GM18517 (cell line): Measurements from ENCODE around the gene TTC34.
"Not testable (repeated sequence)": the region's sequence is repeated elsewhere in the genome, so short reads cannot be mapped to it uniquely, and the experiment has no call there.

Source experiments
- ATAC-seq: cut with Tn5 transposase; IDR thresholded peaks from one replicate; pipeline ENCODE4 v1.9.1; 2021; ENCODE audit warnings: mild to moderate bottlenecking, moderate library complexity; ENCODE audit not compliant: unreplicated experiment

TTC34 gene

DNA sequence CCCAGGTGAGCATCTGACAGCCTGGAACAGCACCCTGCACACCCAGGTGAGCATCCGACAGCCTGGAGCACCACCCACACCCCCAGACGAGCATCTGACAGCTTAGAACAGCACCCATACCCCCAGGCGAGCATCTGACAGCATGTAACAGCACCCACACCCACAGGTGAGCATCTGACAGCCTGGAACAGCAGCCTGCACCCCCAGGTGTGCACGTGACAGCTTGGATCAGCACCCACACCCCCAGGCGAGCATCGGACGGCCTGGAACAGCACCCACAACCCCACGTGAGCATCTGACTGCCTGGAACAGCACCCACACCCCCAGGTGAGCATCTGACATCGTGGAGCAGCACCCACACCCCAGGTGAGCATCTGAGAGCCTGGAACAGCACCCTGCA, 116.6 kb downstream of the TTC34 start:
- ATAC-seq = not testable (repeated sequence)

DNA sequence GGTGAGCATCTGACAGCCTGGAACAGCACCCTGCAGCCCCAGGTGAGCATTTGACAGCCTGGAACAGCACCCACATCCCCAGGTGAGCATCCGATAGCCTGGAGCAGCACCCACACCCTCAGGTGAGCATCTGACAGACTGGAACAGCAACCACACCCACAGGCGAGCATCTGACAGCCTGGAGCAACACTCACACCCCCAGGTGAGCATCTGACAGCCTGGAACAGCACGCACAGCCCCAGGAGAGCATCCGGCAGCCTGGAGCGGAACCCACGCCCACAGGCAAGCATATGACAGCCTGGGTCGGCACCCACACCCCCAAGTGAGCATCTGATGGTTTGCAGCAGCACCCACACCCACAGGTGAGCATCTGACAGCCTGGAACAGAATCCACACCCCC, 117.5 kb downstream of the TTC34 start:
- ATAC-seq = not testable (repeated sequence)

DNA sequence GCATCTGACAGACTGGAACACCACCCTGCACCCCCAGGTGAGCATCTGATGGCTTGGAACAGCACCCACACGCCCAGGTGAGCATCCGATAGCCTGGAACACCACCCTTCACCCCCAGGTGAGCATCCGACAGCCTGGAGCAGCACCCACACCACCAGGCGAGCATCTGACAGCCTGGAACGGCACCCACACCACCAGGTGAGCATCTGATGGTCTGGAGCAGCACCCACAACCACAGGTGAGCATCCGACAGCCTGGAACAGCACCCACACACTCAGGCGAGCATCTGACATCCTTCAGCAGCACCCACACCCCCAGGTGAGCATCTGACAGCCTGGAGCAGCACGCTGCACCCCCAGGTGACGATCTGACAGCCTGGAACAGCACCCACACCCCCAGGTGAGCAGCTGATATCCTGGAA, 118.2 kb downstream of the TTC34 start:
- ATAC-seq = not testable (repeated sequence)

DNA sequence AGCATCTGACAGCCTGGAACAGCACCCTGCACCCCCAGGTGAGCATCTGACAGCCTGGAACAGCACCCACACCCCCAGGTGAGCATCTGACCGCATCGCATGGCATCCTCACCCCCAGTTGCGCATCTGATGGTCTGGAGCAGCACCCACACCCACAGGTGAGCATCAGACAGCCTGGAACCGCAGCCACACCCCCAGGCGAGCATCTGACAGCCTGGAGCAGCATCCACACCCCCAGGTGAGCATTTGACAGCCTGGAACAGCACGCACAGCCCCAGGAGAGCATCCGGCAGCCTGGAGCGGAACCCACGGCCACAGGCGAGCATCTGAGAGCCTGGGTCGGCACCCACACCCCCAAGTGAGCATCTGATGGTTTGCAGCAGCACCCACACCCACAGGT, 118.6 kb downstream of the TTC34 start:
- not testable (repeated sequence) for ATAC-seq

DNA sequence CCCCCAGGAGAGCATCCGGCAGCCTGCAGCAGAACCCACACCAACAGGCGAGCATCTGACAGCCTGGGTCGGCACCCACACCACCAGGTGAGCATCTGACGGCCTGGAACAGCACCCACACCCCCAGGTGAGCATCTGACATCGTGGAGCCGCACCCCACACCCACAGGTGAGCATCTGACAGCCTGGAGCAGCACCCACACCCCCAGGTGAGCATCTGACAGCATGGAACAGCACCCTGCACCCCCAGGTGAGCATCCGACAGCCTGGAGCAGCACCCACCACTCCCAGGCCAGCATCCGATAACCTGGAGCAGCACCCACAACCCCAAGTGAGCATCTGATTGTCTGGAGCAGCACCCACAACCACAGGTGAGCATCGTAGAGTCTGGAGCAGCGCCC, 124.8 kb downstream of the TTC34 start:
- not testable (repeated sequence) for ATAC-seq

DNA sequence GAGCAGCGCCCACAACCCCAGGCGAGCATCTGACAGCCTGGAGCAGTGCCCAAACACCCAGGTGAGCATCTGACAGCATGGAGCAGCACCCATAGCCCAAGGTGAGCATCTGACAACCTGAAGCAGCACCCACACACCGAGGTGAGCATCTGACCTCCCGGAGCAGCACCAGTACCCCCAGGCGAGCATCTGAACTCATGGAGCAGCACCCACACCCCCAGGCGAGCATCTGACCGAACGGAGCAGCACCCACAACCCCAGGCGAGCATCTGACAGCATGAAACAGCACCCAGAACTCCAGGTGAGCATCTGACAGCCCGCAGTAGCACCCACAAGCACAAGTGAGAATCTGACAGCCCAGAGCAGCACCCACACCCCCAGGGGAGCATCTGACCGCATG, 129.8 kb downstream of the TTC34 start:
- not testable (repeated sequence) for ATAC-seq

DNA sequence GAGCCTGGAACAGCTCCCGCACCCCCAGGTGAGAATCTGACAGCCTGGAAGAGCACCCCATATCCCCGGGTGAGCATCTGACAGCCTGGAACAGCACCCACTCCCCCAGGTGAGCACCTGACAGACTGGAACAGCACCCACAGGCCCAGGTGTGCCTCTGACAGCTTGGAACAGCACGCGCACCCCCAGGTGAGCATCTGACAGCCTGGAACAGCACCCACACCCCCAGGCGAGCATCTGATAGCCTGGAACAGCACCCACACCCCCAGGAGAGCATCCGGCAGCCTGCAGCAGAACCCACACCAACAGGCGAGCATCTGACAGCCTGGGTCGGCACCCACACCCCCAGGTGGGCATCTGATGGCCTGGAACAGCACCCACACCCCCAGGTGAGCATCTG, 141.7 kb downstream of the TTC34 start:
- not testable (repeated sequence) for ATAC-seq

DNA sequence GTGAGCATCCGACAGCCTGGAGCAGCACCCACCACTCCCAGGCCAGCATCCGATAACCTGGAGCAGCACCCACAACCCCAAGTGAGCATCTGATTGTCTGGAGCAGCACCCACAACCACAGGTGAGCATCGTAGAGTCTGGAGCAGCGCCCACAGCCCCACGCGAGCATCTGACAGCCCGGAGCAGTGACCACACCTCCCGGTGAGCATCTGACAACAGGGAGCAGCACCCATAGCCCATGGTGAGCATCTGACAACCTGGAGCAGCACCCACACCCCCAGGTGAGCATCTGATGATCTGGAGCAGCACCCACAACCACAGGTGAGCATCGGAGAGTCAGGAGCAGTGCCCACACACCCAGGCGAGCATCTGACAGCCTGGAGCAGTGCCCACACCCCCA, 143.6 kb downstream of the TTC34 start:
- not testable (repeated sequence) for ATAC-seq

DNA sequence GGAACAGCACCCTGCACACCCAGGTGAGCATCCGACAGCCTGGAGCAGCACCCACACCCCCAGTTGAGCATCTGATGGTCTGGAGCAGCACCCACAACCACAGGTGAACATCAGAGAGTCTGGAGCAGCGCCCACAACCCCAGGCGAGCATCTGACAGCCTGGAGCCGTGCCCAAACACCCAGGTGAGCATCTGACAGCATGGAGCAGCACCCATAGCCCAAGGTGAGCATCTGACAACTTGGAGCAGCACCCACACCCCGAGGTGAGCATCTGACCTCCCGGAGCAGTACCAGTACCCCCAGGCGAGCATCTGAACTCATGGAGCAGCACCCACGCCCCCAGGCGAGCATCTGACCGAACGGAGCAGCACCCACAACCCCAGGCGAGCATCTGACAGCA, 144.4 kb downstream of the TTC34 start:
- ATAC-seq = not testable (repeated sequence)

DNA sequence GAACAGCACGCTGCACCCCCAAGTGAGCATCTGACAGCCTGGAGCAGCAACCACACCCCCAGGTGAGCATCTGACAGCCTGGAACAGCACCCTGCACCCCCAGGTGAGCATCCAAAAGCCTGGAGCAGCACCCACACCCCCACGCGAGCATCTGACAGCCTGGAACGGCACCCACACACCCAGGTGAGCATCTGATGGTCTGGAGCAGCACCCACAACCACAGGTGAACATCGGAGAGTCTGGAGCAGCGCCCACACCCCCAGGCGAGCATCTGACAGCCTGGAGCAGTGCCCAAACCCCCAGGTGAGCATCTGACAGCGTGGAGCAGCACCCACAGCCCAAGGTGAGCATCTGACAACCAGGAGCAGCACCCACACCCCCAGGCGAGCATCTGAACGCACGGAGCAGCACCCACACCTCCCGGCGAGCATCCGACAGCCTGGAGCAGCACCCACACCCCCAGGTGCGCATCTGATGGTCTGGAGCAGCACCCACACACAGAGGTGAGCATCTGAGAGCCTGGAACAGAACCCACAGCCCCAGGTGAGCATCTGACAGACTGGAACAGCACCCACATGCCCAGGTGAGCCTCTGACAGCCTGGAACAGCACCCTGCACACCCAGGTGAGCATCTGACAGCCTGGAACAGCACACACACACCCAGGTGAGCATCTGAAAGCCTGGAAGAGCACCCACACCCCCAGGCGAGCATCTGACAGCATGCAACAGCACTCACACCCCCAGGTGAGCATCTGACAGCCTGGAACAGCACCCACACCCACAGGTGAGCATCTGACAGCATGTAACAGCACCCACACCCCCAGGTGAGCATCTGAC, 145.7 kb downstream of the TTC34 start:
- ATAC-seq = not testable (repeated sequence)

DNA sequence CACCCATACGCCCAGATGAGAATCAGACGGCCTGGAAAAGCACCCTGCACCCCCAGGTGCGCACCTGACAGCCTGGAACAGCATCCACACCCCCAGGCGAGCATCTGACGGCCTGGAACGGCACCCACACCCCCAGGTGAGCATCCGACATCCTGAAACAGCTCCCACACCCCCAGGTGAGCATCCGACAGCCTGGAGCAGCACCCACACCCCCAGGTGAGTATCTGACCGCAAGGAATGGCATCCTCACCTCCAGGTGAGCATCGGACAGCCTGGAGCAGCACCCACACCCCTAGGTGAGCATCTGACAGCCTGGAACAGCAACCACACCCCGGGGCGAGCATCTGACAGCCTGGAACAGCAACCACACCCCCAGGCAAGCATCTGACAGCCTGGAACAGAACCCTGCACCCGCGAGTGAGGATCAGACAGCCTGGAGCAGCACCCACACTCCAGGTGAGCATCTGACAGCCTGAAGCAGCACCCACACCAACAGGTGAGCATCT, 147.0 kb downstream of the TTC34 start:
- not testable (repeated sequence) for ATAC-seq

DNA sequence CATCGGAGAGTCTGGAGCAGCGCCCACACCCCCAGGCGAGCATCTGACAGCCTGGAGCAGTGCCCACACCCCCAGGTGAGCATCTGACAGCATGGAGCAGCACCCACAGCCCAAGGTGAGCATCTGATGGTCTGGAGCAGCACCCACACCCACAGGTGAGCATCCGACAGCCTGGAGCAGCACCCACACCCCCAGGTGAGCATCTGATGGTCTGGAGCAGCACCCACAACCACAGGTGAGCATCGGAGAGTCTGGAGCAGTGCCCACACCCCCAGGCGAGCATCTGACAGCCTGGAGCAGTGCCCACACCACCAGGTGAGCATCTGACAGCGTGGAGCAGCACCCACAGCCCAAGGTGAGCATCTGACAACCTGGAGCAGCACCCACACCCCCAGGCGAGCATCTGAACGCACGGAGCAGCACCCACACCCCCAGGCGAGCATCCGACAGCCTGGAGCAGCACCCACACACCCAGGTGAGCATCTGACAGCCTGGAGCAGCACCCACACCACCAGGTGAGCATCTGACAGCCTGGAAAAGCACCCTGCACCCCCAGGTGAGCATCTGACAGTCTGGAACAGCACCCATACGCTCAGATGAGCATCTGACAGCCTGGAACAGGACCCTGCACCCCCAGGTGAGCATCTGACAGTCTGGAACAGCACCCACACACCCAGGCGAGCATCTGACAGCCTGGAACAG, 147.6 kb downstream of the TTC34 start:
- ATAC-seq = not testable (repeated sequence)

DNA sequence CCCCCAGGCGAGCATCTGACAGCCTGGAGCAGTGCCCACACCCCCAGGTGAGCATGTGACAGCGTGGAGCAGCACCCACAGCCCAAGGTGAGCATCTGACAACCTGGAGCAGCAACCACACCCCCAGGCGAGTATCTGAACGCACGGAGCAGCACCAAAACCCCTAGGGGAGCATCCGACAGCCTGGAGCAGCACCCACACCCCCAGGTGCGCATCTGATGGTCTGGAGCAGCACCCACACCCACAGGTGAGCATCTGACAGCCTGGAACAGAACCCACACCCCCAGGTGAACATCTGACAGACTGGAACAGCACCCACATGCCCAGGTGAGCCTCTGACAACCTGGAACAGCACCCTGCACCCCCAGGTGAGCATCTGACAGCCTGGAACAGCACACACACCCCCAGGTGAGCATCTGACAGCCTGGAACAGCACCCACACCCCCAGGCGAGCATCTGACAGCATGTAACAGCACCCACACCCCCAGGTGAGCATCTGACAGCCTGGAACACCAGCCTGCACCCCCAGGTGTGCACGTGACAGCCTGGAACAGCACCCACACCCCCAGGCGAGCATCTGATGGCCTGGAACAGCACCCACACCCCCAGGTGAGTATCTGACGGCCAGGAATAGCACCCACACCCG, 148.4 kb downstream of the TTC34 start:
- not testable (repeated sequence) for ATAC-seq

DNA sequence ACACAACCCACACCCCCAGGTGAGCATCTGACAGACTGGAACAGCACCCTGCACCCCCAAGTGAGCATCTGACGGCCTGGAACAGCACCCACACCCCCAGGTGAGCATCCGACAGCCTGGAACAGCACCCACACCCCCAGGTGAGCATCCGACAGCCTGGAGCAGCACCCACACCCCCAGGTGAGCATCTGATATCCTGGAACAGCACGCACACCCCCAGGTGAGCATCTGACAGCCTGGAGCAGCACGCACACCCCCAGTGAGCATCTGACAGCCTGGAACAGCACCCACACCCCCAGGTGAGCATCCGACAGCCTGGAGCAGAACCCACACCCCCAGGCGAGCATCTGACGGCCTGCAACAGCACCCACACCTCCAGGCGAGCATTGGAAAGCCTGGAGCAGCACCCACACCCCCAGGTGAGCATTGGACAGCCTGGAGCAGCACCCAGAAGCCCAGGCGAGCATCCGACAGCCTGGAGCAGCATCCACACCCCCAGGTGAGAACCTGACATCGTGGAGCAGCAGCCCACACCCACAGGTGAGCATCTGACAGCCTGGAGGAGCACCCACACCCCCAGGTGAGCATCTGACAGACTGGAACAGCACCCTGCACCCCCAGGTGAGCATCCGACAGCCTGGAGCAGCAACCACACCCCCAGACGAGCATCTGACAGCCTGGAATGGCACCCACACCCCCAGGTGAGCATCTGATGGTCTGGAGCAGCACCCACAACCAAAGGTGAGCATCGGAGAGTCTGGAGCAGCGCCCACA, 149.2 kb downstream of the TTC34 start:
- not testable (repeated sequence) for ATAC-seq

DNA sequence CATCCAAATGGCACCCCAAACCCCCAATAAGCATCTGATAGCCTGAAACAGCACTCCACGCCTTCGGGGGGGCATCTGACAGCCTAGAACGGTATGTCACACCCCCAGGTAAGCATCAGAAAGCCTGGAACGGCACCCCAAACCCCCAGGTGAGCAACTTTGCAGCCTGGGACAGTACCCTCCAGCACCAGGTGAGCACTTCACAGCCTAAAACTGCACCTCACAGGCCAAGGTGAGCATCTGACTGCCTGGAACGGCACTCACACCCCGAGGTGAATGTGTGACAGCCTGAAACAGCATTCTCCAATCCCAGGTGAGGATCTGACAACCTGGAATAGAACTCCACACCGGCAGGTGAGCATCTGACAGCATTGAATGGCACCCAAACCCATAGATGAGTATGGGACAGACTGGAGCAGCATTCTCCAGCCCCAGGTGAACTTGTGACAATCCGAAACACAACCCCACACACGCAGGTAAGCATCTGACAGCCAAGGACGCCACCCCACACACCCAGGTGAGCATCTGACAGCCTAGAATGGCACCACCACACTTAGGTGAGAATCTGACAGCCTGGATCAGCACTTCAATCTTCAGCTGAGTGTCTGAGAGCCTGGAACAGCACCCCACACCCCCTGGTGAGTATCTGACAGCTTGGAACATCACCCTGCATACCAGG, 150.4 kb downstream of the TTC34 start:
- no peak for ATAC-seq

DNA sequence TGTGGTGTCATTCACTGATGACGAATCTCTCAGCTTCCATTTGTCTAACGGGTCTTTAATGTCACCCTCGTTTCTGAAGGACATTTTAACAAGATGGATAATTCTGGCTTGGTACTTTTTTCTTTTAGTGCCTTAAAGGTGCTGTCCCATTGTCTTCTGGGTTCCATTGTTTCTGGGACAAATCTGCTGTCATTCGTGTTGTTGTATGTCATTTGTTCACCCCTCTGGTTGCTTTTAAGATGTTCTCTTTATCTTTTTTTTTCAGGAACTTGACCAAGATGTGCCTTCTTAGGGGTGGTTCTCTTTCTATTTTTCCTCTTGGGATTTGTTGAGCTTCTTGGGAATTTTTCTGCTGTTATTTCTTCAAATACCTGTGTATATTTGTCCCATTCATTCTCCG, 154.7 kb downstream of the TTC34 start:
- ATAC-seq = no peak

DNA sequence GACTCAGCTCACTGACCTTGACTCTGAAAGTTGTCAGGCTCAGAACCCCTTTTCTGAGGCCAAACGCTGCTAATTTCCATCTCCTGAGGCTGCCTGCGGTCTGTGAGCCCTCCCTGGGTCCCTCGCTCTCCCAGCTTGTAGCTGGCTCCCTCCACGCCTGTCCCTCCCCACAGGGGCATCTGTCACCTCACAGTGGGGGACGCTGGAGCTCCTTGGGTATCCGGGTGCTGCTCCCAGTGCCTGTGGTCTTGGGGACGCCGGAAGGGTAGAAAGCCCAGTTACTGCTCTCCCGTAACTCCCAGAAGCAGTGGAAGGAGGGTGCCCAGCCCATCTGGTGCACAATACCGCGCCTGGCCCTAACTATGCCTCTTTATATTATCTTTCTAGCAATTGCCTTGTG, 155.7 kb downstream of the TTC34 start:
- ATAC-seq = no peak

DNA sequence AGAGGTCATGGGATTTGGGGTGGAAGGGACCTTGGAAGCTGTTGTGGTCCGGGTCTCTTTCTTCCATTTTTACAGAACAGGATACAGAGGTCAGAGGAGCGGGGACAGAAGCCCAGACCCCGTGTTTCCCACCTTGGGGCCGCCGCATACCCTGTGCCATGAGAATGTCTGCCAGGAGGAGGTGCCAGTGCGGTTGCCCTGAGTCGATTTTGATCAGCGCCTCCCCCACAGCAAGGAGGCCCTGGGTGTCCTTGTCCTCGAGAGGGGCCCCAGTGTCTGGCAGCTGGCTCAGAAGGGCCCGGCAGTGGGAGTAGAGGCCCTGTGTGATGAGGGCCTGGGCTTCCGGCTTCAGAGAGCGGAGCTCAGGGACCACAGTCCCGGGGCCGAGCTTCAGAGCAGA, 156.3 kb downstream of the TTC34 start:
- ATAC-seq = no peak

DNA sequence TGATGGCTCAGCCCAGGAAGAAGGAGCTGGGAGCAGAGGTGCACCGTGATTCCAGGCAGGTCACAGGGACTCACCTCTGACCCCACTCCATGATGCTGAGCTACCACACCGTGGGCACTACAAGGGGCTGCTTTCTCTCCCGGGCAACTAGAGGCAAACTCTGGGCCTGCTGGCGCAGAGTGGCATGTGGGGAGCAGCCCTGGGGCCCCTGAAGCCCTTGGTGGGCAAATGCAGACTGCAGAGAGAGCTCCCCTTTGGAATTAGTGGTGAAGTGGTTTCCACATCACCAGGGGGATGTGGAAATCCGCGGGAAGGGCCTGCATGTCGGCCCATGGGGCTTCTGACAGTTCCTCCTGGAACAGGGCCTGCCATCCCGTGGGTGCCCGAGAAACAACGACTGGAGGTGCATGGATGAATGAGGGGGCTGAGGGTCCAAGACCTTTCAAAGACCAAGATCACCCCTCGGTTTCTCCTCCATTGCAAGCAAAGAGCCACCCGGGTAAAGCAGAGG, 156.8 kb downstream of the TTC34 start:
- no peak for ATAC-seq

DNA sequence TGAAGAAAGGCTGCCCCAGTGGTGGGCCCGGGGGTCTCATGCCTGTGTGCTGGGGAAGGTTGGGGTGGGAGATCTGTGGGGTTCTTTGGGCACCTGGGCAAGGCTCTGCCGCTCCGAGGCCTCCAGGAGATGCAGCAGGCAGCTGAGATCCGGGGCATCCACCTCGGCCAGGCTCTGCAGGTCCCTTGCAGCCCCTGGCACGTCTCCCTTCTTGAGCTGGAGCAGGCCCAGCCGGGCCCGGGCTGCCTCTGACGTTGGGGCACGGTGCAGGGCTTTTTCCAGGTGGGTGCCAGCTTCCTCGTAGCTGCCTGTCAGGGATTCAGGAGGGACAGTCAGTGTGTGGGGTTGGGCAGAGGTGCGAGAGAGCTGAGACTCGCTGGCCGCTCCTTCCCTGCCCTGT, 157.3 kb downstream of the TTC34 start:
- ATAC-seq = no peak
